NT2/D1 (cell line): ENCODE results near the gene IZUMO1.
A peak's percentile ranks its signal among the peaks of the same experiment; 100 is the strongest.

ENCODE experiments used
- DNase-seq: peaks from one replicate; pipeline ENCODE4 v3.0.0-alpha.2; 2011; ENCODE audit warnings: low read depth, low spot score
- H3K27me3 ChIP-seq: 2 replicates; pipeline ENCODE4 v1.6.0; 2011; ENCODE audit warnings: mild to moderate bottlenecking; ENCODE audit not compliant: insufficient read length, insufficient read depth
- H3K36me3 ChIP-seq: 2 replicates; pipeline ENCODE4 v1.6.1; 2011; ENCODE audit warnings: mild to moderate bottlenecking, low read length, mixed read lengths; ENCODE audit not compliant: insufficient read depth, insufficient read length
- H3K4me1 ChIP-seq: 2 replicates; pipeline ENCODE4 v1.5.1; 2011; ENCODE audit not compliant: insufficient read depth, insufficient read length
- H3K4me3 ChIP-seq: 2 replicates; pipeline ENCODE4 v1.5.1; 2011; ENCODE audit warnings: low read depth; ENCODE audit not compliant: insufficient read length
- H3K9ac ChIP-seq: 2 replicates; pipeline ENCODE4 v1.6.0; 2011; ENCODE audit warnings: low read depth; ENCODE audit not compliant: insufficient read length
- H3K9me3 ChIP-seq: 2 replicates; pipeline ENCODE4 v1.5.1; 2011; ENCODE audit warnings: mild to moderate bottlenecking, low read length; ENCODE audit not compliant: insufficient read depth
- SUZ12 ChIP-seq: IDR thresholded peaks from 2 replicates; pipeline ENCODE4 v1.6.1; 2011; ENCODE audit not compliant: insufficient read length, insufficient read depth; ENCODE audit errors: extremely low read depth
- YY1 ChIP-seq: IDR thresholded peaks from 2 replicates; pipeline ENCODE4 v1.6.1; 2011; ENCODE audit not compliant: insufficient read length, insufficient read depth
- ZNF274 ChIP-seq: IDR thresholded peaks from 2 replicates; pipeline ENCODE4 v1.6.1; 2011; ENCODE audit warnings: mild to moderate bottlenecking, low read depth, low read length

The IZUMO1 gene

DNA sequence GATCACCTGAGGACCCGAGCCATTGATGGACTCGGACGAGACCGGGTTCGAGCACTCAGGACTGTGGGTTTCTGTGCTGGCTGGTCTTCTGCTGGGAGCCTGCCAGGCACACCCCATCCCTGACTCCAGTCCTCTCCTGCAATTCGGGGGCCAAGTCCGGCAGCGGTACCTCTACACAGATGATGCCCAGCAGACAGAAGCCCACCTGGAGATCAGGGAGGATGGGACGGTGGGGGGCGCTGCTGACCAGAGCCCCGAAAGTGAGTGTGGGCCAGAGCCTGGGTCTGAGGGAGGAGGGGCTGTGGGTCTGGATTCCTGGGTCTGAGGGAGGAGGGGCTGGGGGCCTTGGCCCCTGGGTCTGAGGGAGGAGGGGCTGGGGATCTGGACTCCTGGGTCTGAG, 9.5 kb upstream of the IZUMO1 start:
- no peak overlapping the region for H3K9ac ChIP-seq
- H3K4me1 ChIP-seq = peaks cover 11% of the 10 kb centered on the region

DNA sequence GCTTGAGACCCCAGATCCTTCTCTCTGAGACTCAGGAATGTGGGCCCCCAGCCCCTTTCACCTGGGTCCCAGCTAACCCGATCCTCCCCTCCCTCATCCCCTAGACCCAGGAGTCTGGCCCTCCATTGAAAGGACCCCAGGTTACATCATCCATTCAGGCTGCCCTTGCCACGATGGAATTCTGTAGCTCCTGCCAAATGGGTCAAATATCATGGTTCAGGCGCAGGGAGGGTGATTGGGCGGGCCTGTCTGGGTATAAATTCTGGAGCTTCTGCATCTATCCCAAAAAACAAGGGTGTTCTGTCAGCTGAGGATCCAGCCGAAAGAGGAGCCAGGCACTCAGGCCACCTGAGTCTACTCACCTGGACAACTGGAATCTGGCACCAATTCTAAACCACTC, 9.1 kb upstream of the IZUMO1 start:
- no peak for DNase-seq
- Histone ChIP-seq H3K27me3 (no peaks in the 10 kb centered on the region), H3K9me3 (no peaks in the 10 kb centered on the region), H3K4me3 (no peak overlapping the region), H3K9ac (no peak overlapping the region), H3K36me3 (no peaks in the 10 kb centered on the region), H3K4me1 (peaks cover 11% of the 10 kb centered on the region)
- no peak for TF ChIP-seq SUZ12
- TF ChIP-seq YY1 = no peak
- no peak for TF ChIP-seq ZNF274

More for the DNA sequence above, 9.5 kb upstream of the IZUMO1 start:
- Histone ChIP-seq H3K4me3 (no peak overlapping the region), H3K9me3 (no peaks in the 10 kb centered on the region), H3K36me3 (no peaks in the 10 kb centered on the region), H3K27me3 (no peaks in the 10 kb centered on the region)
- TF ChIP-seq SUZ12 = no peak
- no peak for TF ChIP-seq YY1
- TF ChIP-seq ZNF274 = no peak
- no peak for DNase-seq

DNA sequence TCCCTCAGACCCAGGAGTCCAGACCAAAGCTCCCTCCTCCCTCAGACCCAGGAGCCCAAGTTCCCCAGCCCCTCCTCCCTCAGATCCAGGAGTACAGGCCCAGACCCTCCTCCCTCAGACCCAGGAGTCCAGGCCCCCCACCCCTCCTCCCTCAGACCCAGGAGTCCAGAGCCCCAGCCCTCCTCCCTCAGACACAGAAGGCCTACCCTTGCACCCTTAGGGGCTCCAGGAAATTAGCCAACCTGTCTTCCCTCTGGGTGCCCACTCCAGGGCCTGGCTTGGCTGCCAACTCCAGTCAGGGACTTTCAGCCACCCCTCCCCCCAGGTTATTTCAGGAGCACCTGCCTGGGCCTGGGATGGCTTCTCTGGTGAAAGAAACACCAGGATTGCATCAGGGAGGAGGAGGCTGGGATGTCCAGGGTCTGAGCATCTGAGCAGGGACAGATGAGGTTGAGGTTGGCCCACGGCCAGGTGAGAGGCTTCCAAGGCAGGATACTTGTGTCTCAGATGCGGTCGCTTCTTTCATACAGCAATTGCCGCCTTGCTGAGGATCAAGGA, 8.5 kb upstream of the IZUMO1 start, which contains the start of gene FGF21:
TSS of gene FGF21 (plus strand) at position 441 of the 558 bp plus-strand sequence. CDS start 713 bp downstream, outside the sequence.
- no peaks in the 10 kb centered on the region for H3K27me3 ChIP-seq
- no peak within 1 kb of the TSS for H3K9ac ChIP-seq
- DNase-seq = no peak
- H3K4me1 ChIP-seq = peaks cover 11% of the 10 kb centered on the region
- H3K36me3 ChIP-seq = peaks cover 6% of the 10 kb centered on the region
- no peaks in the 10 kb centered on the region for H3K9me3 ChIP-seq
- no peak within 1 kb of the TSS for H3K4me3 ChIP-seq
- TF ChIP-seq SUZ12 (no peak), ZNF274 (no peak), YY1 (no peak)

DNA sequence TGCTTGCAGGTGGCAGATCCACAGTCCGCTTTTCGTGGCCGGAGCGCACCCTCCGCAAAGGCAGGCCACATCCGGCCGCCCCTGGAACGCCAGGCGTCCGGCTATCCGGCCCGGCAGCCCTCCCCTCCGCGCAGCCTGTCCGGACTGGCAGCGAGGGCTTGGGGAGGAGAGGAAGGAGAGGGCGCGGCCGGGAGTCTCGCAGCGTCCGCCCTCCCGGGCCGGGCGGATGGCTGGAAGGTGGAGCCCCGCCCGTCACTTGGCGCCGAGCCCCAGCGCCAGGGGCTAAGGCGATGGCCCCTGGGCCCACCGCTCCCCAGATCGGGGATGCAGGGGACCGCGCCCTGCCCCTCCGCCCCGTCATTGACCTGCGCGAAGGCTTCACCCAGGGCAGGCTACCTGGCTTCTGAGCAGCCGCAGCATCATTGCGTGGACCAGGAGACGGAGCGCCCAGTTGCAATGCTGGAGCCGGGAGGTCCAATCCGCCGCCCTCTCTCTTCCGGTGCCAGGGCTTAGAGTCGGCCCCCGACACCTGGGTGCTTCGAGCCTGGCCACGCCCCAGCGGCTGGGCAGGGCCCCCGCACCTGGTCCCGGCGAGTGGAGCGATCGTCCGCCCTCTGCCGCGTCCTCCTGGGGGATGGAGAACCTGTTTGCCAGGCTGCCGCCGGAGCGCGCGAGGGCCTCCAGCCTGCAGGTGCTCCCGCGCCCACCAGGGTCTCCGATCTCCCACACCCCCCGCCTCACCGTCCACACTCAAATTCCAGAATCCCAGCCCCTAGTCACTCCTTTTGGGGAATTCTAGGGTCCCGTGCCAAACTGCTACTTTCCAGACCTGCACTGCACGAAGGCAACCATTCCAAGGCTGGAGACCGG, 6.0 kb upstream of the IZUMO1 start, which contains the start of gene FUT1:
TSS of gene FUT1 (minus strand) at position 146 of the 870 bp plus-strand sequence. CDS start 1,360 bp downstream, outside the sequence.
- peak; percentile 30 for DNase-seq
- TF ChIP-seq SUZ12 (no peak), YY1 (no peak), ZNF274 (no peak)
- H3K9ac ChIP-seq = peak within 1 kb of the TSS; percentile 77
- peaks cover 8% of the 10 kb centered on the region for H3K36me3 ChIP-seq
- peak within 1 kb of the TSS; percentile 46 for H3K4me3 ChIP-seq
- H3K4me1 ChIP-seq = peaks cover 10% of the 10 kb centered on the region
- no peaks in the 10 kb centered on the region for H3K9me3 ChIP-seq
- H3K27me3 ChIP-seq = no peaks in the 10 kb centered on the region

DNA sequence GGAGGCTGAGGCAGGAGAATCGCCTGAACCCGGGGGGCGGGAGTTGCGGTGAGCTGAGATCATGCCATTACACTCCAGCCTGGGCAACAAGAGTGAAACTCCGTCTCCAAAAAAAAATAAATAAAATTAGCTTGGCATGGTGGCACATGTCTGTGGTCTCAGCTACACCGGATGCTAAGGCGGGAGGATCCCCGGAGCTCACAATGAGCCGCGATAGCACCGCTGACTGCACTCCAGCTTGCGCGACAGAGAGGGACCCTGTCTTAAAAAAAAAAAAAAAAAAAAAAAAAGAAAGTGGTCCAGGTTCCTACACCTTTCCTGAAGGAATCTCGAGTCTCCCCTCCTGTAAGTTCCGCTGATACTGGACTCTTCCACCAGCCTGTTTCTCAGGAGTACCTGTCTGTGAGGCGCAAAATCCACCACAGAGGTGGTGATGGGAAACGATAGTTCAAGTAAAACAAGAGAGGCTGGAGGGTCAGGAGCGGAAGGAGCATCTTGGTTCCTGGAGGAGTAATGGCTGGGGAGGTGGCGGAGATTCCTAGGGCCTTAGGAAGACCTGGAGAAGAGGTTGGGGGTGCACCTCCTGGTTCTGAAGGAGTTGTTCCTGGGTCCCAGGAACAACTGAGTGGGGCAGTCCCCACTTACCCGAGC, 5.3 kb upstream of the IZUMO1 start:
- Histone ChIP-seq H3K9ac (peak overlapping the region; percentile 52), H3K36me3 (peaks cover 8% of the 10 kb centered on the region), H3K9me3 (no peaks in the 10 kb centered on the region), H3K4me3 (peak overlapping the region; percentile 46), H3K27me3 (no peaks in the 10 kb centered on the region), H3K4me1 (peaks cover 10% of the 10 kb centered on the region)
- TF ChIP-seq YY1 (no peak), ZNF274 (no peak), SUZ12 (no peak)
- no peak for DNase-seq

DNA sequence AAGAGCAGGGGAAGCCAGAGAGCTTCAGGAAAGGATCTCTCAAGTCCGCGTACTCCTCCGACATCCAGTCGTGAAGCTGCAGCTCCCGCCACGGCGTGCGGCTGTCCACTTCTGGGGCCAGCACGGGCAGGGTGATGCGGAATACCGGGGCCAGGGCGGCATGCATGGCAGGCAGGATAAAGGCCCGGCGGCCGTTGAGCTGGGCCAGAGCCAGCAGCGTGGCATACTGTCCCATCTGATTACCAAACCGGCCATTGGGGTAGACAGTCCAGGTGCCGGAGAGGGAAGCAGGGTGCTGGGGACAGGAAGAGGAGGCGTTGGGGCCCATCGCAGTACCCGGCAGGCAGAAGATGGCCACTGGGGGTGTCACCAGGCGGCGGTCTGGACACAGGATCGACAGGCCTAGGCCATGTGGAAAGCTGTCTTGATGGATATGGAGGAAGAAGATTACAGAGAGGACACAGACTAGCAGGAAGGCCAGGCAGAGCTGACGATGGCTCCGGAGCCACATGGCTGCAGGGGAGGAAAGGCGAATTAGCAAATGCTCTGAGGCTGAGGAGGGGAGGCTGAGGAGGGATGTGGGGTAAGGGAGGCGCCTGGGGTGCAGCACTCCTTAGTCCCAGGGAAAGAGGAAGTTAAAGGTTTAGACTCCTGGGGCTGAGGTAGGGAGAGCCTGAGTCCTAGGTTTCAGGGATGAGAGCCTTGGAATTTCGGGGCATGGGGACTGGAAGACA, 4.2 kb upstream of the IZUMO1 start:
- TF ChIP-seq ZNF274 = no peak
- no peak for TF ChIP-seq SUZ12
- TF ChIP-seq YY1 = no peak
- no peak overlapping the region for H3K9ac ChIP-seq
- no peak for DNase-seq
- H3K4me1 ChIP-seq = peaks cover 4% of the 10 kb centered on the region
- H3K27me3 ChIP-seq = no peaks in the 10 kb centered on the region
- H3K9me3 ChIP-seq = no peaks in the 10 kb centered on the region
- peaks cover 8% of the 10 kb centered on the region for H3K36me3 ChIP-seq
- H3K4me3 ChIP-seq = no peak overlapping the region

DNA sequence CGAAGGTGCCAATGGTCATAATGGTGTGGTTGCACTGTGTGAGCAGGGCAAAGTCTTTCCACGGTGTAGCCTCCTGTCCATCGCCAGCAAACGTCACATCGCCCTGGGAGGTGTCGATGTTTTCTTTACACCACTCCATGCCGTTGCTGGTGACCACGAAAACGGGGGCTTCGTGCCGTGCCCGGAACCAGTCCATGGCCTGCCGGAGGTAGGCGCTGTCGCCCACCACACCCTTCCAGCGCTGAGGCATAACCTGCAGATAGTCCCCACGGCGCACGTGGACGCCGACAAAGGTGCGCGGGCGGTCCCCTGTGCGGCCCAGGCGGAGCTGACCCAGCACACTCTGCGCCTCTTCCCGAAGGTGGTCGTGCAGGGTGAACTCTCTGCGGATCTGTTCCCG, 3.6 kb upstream of the IZUMO1 start:
- DNase-seq = no peak
- no peak overlapping the region for H3K9ac ChIP-seq
- no peak for TF ChIP-seq ZNF274
- no peak for TF ChIP-seq SUZ12
- no peak for TF ChIP-seq YY1
- H3K27me3 ChIP-seq = no peaks in the 10 kb centered on the region
- H3K36me3 ChIP-seq = peaks cover 8% of the 10 kb centered on the region
- no peaks in the 10 kb centered on the region for H3K9me3 ChIP-seq
- peaks cover 3% of the 10 kb centered on the region for H3K4me1 ChIP-seq
- H3K4me3 ChIP-seq = no peak overlapping the region
